Tibial nerve (tissue), 3 donors: ENCODE results near the gene GOLPH3L.
"Not testable (repeated sequence)": the region's sequence is repeated elsewhere in the genome, so short reads cannot be mapped to it uniquely, and the experiment has no call there.

Experiments
- CTCF ChIP-seq, 5 experiments: fragments of 200-600 bp in 3 of 5; fragments of 450-650 bp in 2 of 5; sonication (generic) in 3 of 5; IDR thresholded peaks; one replicate each; pipeline ENCODE4 v1.5.1; 2016 to 2019; ENCODE audit warnings: antibody characterized with exemption in 5 of 5, mild to moderate bottlenecking in 3 of 5, moderate library complexity in 2 of 5
- POLR2A ChIP-seq, 2 donors: fragments of 450-650 bp; IDR thresholded peaks; one replicate each; pipeline ENCODE4 v1.6.1; 2017; ENCODE audit warnings: antibody characterized with exemption in 2 of 2, mild to moderate bottlenecking in 2 of 2, moderate library complexity in 2 of 2

- not testable (repeated sequence) for TF ChIP-seq CTCF, POLR2A (IDR thresholded peaks at IDR 0.05)
Observed at GRCh38 chr1:150709031-150709430, 12.1 kb upstream of the GOLPH3L start.
